ENCODE measurements around the gene KMT5B.
A peak's percentile ranks its signal among the peaks of the same experiment; 100 is the strongest.

Gene KMT5B

DNA sequence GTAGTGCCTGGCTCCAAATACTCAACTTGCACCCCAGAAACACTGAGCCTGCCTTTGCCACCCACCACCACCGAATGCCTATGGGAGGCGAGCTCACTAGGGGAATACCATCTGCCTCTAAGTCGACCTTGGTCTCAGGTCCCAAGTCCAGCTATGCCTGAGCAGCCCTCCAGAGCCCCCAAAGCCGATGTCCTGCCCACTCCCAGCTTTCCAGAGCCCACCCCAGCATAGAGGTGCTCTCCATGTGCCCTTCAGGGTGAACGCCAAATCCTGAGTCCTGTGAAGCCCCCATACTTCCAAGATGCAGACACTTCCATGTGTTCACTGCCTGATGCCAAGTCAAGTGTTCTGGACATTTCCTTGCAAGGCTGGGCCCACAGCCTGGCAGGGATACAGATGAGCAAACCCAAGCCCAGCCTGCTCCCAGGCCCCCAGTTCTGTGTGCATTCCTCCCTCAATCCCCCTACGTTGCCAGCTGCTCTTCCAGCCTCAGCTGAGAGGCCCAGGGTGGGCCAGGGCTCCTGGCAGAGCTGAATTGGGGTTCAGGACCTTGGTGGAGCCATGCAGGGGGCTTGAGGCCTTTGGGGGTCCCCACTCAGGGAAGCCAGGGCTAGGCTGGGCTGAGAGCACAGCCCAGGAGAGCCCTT, 2.6 kb upstream of the KMT5B start:
- DNase-seq (ENCODE audit: low read depth in 2 of 2): no peak

DNA sequence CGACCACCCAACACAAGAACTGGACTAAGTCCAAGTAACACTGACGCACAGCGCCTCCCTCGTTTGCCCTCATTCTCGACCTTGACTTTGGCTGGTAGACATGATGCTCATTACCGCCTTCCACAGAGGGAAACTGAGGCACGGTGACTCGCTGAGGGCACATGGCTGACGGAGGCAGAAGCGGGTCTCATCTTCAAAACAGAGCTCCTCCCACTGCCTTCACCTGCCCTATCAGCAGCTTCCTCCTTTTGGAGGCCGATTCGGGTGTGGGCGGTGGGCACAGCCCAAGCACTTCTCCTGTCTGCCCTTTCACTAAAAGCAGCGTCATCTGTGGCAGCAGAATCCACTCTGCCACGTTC, 2.0 kb upstream of the KMT5B start:
- DNase-seq (ENCODE audit: low read depth in 2 of 2): no peak

DNA sequence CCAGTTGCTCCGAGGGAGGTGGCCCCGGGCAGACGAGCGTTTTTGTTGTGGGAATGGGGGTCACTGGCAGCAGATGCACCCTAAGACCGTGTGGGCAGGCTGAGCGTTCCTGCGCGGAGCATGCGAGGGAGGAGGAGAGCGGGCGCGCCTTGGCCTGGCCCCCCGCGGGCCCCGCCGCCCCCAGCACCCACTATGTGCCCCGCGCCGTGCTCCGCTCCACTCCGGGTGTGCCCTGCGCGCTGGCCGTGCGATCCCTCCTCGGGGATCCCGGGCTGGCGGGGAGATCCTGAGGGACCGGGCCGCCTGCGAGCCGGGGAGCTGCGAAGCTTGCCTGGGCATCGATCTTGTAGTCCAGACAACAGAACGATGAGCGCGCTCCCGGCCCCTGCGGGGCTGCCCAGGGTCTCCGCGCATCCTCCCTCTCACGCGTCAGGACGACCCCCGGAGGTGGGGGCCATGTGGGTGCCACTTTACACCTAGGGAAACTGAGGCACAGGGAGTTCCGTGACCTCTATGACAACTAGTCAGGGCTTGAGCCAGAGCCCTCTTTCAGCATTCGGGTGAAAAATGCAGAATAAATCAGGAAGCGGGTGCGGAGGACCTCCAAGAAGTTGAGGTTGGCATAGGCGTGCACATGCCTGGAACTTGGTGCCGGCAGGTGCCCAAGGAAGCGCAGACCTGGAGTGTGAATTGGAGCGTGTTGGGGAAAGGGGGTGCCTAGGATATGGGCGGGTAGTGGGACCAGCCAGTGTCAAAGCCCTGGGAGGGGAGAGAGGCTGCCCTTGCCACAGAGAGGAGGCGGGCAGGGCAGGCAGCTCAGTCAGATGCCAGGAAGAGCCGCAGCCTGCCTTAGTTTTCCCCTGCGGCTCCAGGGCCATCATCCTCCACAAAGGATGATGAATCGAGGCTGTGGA, 1.3 kb upstream of the KMT5B start:
- no peak for DNase-seq (ENCODE audit: low read depth in 2 of 2)

DNA sequence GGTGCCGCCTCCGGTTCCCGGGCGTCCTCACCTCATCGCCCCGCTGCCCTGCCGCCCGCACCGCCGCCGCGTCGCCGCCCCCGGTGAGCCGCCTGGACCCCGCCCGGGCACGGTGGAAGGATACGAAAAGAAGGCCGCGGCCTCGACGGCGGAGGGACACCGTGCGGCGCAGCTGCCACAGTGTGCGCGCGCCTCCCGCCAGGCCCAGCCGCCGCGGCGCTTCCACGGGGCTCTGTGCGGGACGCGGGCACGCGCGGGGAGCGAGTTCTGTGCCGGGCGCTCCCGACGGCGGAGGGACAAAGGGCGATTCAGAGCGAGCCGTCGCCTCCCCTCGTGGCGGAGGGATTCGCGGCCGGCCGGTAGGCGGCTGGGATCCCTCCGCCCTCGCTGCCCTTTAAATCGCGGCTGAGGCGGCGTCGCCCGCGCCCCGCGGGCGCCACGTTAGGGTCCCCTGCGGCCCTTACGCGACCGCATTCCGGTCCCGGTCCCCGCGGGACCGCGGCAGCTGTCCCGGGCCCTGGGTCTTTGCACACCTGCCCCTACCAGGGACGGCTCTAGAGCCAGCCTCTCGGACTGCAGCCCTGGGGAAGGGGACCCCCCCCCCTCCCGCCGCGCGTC, 568 bp upstream of the KMT5B start:
- peak; percentile 59 to 70 for DNase-seq (ENCODE audit: low read depth in 2 of 2)

DNA sequence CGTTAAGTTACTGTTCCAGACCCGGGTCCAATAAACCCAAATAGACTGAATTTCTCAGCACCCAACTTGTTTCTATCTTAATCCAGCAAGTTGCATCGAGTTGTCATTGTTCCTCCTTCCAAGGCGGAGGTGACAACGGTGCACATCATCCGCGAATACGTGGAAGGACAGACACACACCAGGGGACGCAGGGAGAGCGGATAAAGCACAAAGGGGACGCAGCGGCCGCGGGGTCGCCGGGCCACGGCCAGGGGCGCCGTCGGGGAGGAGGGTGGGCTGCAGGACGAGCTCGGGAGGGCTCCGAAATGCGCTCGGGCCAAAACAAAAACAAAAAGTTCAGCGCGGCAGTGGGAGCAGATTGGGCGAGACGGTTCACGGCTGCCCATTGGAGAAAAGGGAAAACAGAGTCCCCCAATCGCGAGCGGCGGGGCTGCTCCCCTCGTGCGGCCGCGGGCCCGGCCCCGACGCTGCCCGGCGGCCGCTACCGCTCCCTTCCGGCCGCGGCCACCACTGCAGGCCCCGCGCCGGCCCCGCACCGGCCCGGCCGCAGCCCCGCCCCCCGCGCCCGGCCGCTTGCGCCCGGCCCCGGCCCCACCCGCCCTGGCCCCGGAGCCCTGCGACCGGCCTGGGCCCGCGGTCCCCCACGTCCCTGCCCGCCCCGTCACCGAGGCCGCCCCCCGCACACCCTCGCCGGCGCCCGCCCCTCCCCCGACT, 518 bp downstream of the KMT5B start:
- DNase-seq (ENCODE audit: low read depth in 2 of 2): peak in 1 of 2 donors; percentile 35

DNA sequence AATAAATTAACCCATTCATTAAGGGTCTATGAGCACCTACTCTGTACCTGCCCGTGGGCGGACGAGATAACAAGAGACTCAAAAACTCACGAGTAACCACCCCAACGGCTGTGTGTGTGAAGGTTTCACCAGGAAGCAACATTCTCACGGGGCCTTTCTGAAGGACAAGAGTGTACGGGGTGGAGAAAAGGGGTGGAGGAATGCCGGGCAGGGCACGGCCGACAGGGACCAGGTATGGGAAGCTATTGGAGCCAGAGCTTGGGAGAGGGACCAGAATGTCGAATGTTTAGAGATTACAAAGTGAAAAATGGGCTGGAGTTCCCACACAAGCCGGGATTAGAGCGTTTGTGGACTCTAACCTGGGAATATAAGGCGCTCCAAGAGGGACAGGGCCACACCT, 1.6 kb downstream of the KMT5B start:
- no peak for DNase-seq (ENCODE audit: low read depth in 2 of 2)

DNA sequence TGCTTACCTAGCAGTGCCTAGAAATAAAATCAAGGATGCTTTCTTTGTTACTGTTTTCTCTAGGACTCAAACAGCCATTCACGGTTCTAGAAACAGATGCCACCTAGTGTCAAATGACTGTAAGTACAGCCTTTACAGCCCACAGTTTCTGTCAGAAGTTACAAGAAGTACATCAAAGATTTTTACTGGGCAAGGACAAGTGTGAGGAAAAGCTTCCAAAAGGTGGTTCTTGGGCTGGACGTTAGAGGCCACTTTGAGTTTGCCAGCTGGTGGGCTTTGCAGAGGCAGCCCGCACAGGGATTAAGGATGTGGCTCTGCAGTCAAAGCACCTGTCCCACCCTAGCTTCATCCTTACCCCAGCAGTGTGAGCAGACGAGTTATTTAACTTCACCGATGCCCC, 6.9 kb downstream of the KMT5B start:
- DNase-seq (ENCODE audit: low read depth in 2 of 2): no peak

DNA sequence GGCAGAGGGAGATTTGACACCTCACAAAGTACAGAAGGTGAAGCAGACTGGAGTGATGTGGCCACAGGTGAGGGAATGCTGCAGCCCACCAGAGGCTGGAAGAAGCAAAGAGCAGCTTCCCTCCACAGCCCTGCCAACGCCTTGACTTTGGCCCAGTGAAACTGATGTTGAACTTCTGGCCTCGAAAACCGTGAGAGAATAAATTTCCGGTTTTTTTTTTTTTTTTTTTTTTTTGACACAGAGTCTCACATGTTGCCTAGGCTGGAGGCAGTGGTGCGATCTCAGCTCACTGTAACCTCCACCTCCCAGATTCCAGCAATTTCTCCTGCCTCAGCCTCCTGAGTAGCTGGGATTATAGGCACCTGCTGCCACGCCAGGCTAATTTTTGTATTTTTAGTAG, 8.7 kb downstream of the KMT5B start:
- no peak for DNase-seq (ENCODE audit: low read depth in 2 of 2)

DNA sequence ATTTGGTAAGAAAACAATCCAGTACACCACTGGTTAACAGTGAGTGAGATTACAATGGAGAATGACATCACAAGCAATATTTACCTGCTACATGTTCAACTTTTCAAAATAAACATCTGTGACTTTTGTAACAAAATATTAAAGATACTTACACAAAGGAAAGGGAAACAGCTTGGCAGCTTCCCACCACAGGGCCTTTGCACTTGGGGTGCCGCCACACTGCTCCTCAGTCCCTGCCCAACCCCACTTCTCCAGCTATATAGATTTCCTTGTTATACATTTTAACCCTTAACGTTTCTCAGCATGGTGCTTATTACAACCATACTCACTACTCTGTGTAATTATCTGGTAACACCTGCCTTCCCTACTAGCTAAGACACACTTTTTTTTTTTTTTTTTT, 10.9 kb downstream of the KMT5B start:
- DNase-seq (ENCODE audit: low read depth in 2 of 2): no peak

DNA sequence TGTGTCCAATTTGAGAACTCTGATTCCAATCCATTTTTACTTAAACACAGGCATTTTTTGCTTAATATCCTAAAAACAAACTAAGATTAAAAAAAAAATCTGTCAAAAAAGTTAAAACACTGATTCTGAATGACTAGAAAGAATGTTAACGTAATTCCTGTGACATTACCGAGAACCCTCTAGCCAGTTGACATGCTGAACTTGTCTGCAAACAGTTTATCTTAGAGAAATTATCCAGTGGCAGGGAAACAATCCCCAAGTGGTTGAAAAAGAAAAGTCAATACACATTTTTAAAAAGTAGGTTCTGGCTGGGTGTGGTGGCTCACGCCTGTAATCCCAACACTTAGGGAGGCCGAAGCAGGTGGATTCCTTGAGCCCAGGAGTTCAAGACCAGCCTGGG, 11.6 kb downstream of the KMT5B start:
- no peak for DNase-seq (ENCODE audit: low read depth in 2 of 2)

DNA sequence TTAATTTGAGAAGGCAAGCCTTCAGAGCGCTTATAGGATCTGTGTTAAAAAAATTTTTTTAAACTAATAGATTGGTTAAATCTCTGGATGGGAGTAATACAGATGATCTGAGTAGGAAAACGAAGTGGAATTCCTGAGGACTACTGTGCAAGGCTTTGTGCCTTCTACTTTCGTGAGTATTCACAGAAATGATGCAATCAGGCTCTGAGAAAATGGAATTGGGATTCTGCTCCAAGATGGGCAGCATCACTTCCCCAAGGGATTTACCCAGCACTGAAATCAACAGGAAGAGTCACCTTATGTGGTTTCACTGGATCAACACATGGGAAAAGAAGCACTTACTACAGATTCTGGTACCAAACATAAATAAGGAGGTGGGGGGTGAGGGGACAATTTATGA, 12.5 kb downstream of the KMT5B start:
- no peak for DNase-seq (ENCODE audit: low read depth in 2 of 2)

DNA sequence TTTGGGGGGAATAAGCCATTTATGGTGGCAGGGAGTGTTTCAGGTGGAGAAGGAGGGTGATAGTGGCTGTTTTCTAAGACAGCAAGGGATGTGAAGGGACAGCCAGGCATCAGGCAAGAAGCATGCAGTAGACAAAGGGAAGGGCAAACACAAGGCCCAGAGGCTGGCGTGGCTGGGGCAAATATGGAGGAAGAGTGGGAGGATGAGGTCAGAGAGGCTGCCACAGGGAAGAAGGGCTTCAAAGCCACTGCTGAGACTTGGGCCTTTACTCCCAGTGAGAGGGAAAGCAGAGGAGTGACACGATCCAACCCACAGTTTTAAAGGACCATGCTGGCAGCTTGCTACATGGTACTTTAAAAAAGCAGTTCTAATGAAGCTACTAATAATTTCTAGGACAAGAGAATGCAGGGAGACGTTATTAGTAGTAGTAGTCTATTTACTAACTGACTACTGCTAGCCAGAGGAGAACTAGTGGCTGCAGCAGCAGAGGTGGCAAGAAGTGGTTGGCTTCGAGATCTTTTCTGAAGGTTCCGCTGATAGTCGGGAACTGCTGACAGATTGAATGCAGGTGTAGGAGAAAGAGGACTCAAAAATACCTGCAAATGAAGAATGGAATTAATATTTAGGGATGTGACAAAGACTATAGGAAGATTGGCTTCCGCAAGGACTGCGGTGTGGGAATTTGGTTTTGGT, 13.7 kb downstream of the KMT5B start:
- no peak for DNase-seq (ENCODE audit: low read depth in 2 of 2)

DNA sequence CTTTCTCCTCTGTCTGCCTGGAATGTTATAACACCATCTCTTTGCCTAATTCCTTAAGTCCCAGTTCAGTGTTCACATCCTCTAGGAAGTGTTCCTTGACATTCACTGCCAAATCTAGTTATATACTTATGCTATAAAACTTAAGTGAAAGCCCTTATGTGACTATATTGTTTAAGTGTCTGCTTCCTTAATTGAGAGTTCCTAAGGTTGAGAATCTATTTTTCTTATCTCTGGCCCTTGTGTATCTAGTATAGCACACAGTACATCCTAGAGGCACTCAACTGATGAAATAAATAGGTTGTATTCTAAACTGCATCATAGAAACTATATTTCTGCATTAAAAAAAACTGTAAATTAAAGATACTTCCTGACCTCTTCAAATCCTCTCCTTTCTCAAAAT, 16.9 kb downstream of the KMT5B start:
- DNase-seq (ENCODE audit: low read depth in 2 of 2): no peak

DNA sequence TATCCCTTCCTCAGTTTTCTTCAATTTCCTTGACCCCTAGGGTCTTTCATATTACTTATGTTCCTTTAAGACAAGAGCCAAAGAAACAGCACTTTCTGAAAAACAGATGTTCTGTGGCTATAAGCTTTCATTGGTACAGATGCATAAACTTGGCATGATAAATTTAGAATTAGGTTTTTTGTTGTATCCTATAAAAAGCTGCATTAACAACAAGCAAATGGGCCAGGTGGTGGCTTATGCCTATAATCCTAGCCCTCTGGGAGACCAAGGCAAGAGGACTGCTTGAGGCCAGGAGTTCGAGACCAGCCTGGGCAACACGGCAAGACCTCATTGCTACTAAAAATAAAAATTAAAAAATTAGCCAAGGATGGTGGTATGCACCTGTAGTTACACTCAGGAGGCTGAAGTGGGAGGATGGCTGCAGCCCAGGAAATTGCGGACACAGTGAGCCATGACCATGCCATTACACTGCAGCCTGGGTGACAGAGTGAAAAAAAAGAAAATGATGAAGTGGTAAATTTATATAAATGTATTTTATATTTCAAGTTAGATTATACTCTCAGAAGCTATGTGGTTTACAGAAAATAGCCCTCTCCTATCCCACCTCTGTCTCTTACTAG, 18.3 kb downstream of the KMT5B start:
- DNase-seq (ENCODE audit: low read depth in 2 of 2): no peak

DNA sequence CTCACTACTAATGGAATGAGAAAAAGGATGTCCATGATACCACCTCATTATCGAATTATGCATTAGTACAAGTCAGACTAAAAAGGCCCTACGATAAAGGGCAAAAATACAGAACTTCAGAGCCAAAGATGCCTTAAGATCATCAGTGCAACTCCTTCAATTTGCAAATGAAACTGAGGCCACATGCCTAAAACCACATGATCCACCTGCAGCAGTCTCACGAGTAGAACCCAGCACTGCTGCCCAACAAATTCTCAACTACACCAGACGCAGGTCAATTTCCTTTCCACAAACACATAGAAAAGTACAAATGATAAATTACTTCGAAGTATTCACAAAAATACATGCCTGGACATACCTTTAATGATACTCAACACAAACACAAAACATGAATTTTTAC, 20.1 kb downstream of the KMT5B start:
- DNase-seq (ENCODE audit: low read depth in 2 of 2): no peak

DNA sequence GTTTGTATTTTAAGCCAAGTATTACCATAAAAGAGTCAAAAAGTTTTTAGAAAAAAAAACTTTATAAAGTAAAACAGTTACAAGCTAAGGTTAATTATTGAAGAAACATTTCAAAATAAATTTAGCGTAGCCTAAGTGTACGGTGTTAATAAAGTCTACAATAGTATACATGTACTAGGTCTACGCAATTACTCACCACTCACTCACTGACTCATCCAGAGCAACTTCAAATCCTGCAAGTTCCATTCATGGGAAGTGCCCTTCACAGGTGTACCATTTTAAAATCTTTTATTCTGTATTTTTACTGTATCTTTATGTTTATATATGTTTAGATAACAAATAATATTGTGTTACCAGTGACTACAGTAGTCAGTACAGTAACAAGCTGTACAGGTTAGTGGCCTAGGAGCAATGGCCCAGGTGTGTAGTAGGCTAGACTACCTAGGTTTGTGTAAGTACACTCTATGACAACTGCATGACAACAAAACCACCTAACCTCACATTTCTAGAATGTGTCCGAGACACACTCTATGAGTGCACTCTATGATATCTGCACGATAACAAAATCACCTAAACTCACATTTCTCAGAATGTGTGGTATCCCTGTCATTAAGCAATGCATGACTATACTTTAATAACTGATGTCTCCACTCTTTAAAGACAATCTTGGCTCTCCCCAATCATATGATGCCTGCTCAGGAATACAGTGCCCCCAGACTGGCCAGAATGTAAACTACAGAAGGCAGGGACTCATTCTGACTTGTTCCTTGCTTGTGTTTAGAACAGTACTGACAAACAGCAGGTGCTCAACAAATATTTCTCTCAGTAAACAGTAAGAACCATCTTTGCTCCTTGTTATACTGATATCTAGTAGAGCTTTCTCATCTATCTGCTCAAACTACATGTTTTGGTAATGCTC, 21.2 kb downstream of the KMT5B start:
- no peak for DNase-seq (ENCODE audit: low read depth in 2 of 2)

DNA sequence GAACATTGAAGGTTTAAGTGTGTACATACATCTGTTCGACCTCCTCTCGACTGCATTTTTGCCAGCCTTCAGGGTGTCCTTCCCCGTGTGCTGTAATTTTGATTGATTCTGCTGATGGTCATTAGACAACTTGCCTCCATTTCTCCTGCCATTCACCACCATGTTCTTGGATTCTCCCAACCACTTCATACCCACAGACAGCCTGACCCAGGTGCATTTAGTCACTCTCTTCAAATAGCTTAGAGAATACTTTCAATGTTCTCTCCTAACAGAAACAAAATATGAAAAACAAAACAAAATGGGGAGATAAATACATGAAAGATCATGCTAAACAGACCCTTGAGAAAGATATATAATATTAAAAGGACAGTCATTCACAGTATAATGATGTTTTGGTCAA, 23.2 kb downstream of the KMT5B start:
- no peak for DNase-seq (ENCODE audit: low read depth in 2 of 2)

DNA sequence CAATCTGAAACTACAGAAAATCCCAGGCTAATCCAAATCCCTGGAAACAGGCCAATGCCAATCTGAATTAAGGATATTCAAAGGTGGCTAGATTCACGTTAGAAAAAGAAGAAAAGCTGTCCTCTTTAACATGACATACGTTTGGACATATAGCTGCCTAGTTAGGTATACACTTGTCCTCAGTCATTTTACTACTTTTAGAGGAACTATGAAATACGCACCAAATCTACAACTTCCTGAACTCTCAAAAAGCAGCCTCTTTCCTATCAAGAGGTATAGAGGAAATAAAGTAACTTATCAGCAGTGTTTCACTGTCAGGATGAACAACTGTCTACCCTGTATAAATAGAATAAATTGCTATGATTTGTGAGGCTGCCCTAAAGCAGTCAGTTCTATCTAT, 24.0 kb downstream of the KMT5B start:
- no peak for DNase-seq (ENCODE audit: low read depth in 2 of 2)

DNA sequence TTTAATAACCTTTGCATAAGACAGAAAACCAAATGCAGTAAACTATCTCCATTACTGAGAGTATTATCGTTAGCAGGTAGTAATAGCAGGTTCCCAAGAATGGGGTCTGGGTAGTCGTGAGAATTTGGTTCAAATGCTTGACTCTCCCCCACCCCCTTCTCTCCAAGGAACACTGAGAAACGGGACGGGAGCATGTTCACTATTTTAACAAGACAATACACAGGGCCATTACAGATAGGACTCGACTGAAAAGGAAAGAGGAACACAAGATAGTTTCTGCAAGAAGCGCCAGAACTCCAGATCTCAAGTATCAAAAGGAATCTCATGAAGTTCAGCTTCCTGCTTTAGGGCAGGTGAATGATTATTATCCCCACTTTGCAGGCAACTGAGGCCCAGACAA, 27.0 kb downstream of the KMT5B start:
- DNase-seq (ENCODE audit: low read depth in 2 of 2): no peak

DNA sequence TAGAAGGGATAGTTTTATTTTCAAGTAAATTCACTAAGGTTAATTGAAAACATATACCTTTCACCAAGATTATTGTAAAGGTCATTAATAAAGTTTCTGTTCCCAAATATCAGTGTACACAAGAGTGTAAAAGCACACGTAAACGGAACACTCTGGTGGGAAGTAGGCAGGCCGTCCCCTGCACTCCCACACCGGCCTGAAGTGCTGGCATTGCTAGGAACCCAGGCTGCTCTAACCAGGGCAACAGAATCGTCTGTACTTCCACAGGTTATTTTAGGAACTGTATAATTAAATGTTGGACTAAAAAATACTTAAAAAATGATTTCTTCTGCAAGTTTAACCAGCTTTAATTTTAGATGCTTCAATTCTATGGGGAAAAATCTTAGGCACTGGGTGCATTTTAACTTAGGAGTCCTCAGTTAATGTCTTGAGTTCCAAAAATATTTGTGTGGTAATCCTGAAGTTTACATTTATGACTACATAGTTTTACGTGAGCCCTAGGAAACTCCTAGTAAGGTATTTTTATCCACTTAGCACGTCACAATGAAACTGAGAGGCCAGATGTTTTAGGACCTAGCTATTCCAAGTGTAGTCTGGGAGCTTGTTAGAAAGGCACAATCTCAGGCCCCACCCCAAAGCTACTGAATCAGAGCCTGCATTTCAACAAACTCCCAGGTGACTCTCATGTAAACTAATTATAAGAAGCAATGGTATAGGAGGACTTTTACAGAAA, 31.2 kb downstream of the KMT5B start:
- DNase-seq (ENCODE audit: low read depth in 2 of 2): no peak
